PC-9 (cell line): Measurements from ENCODE around the gene RTP4.

ENCODE experiments used
- EZH2 ChIP-seq: fragments of 200-600 bp; sonication (generic); IDR thresholded peaks from 2 replicates; pipeline ENCODE4 v1.8.0; 2017; ENCODE audit warnings: antibody characterized with exemption, low read depth
- TF ChIP-seq, protein P1 (sequence below): fragments of 200-600 bp; sonication (generic); conservative IDR thresholded peaks from 2 replicates; pipeline ENCODE4 v1.6.1; 2017; ENCODE audit warnings: mixed run types, antibody characterized with exemption, mild to moderate bottlenecking, moderate library complexity

- TF ChIP-seq, protein P1, sequence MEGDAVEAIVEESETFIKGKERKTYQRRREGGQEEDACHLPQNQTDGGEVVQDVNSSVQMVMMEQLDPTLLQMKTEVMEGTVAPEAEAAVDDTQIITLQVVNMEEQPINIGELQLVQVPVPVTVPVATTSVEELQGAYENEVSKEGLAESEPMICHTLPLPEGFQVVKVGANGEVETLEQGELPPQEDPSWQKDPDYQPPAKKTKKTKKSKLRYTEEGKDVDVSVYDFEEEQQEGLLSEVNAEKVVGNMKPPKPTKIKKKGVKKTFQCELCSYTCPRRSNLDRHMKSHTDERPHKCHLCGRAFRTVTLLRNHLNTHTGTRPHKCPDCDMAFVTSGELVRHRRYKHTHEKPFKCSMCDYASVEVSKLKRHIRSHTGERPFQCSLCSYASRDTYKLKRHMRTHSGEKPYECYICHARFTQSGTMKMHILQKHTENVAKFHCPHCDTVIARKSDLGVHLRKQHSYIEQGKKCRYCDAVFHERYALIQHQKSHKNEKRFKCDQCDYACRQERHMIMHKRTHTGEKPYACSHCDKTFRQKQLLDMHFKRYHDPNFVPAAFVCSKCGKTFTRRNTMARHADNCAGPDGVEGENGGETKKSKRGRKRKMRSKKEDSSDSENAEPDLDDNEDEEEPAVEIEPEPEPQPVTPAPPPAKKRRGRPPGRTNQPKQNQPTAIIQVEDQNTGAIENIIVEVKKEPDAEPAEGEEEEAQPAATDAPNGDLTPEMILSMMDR, result no peak
- TF ChIP-seq EZH2, result no peak
These were observed 42.6 kb upstream of the RTP4 start for GRCh38 chr3:187325632-187326031.
